ENCODE results near the gene ZNF628.

DNA sequence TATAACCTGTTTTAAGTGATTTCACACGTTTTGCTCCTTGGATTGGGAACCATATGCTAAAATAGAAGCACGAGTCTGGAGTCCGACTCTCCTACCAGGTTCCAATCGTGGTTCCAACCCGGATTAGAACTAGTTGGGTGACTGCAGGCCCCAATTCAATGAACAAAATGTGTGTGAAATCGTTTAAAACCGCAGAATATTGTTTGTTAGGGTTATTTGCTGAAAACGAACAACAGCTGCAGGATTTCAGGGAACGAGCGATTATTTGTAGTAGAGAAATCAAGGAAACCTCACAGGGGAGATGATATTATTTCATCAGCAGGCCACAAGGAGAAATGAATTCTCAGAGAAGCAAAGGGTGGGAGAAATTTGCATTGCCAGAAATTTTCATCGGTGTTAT, 28.6 kb downstream of the ZNF628 start:
- TF ChIP-seq POLR2AphosphoS5 (IDR thresholded peaks at IDR 0.05; ENCODE audit: low read depth) (no peak), CTCF (IDR thresholded peaks at IDR 0.05; ENCODE audit: insufficient read depth, low read length) (no peak)

Data from HL-60 (cell line).